BLaER1 treated with 17β-estradiol and CSF1 and Interleukin-3, amounts not matched to agents 10 nM and 100 nM (cell line): ENCODE measurements around the gene CYP4F12.
"Not testable (repeated sequence)": the region's sequence is repeated elsewhere in the genome, so short reads cannot be mapped to it uniquely, and the experiment has no call there.

Experiments used
- H3K27ac ChIP-seq, 11 experiments: shearing (Covaris generic); formaldehyde crosslinking; 2 replicates each; pipeline ENCODE4 v1.8.1; 2022
- H3K27me3 ChIP-seq, 11 experiments: shearing (Covaris generic); formaldehyde crosslinking; 2 replicates each; pipeline ENCODE4 v1.8.1; 2022
- H3K36me3 ChIP-seq, 11 experiments: shearing (Covaris generic); formaldehyde crosslinking; 2 replicates each; pipeline ENCODE4 v1.8.1; 2022
- H3K4me1 ChIP-seq, 10 experiments: shearing (Covaris generic); formaldehyde crosslinking; 2 replicates each; pipeline ENCODE4 v1.8.1; 2022
- H3K4me2 ChIP-seq, 11 experiments: shearing (Covaris generic); formaldehyde crosslinking; 2 replicates each; pipeline ENCODE4 v1.8.1; 2022
- H3K4me3 ChIP-seq, 10 experiments: shearing (Covaris generic); formaldehyde crosslinking; 2 replicates each; pipeline ENCODE4 v1.8.1; 2022
- H3K9ac ChIP-seq, 11 experiments: shearing (Covaris generic); formaldehyde crosslinking; 2 replicates each; pipeline ENCODE4 v1.8.1; 2022
- H3K9me3 ChIP-seq, 11 experiments: shearing (Covaris generic); formaldehyde crosslinking; replicated peaks in 1 of 11; 2 replicates each; pipeline ENCODE4 v1.8.1; 2022
- H4K20me1 ChIP-seq, 11 experiments: shearing (Covaris generic); formaldehyde crosslinking; 2 replicates each; pipeline ENCODE4 v1.8.1; 2022
- Cebpa-rat ChIP-seq, 11 experiments: shearing (Covaris generic); IDR thresholded peaks; 2 replicates each; pipeline ENCODE4 v1.8.1; 2022

CYP4F12 gene

DNA sequence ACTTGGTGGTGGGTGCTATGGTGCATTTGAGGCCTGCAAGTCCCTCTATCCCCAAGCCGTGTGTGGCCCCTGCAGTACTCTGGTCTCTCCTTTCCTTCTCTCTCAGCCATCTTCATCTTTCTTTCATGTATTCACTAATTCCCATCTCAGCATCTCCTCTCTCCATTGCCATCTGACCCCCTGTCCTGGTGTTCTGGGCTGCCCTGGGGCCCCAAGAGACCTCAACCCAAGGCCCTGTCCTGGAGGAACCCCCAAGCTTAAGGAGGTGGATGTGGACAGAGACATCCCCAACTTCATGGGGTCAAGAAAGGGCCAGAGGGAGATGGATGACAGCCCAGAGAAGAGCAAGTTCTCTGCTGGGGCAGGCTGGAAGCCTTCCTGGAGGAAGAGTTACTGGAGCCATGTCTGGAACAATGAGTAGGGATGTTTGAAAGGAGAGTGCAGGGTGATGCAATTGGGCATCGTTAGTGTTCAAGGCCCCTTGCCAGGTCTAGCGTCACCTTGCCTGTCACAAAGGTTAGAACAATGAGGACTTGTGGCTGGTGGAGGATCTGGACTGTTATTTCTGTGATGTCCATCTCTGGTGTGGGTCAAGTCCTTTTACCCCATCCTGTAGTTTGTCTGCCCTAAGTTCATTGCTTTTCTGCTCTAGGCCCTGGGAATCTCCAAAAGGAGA lies 28.7 kb upstream of the CYP4F12 start:
- no peak overlapping the region for H3K4me3 ChIP-seq
- no peaks in the 10 kb centered on the region for H3K27me3 ChIP-seq
- H3K4me2 ChIP-seq, result no peak overlapping the region
- no peak overlapping the region for H3K9ac ChIP-seq
- TF ChIP-seq Cebpa-rat (IDR thresholded peaks at IDR 0.05), result no peak
- peaks cover 0 to 4% (median 0%) of the 10 kb centered on the region in 11 experiments; a peak in 2 of 22 replicates for H3K9me3 ChIP-seq
- peaks cover 0 to 18% (median 2%) of the 10 kb centered on the region in 10 experiments; a peak in 10 of 20 replicates for H3K4me1 ChIP-seq
- no peaks in the 10 kb centered on the region for H4K20me1 ChIP-seq
- no peaks in the 10 kb centered on the region for H3K36me3 ChIP-seq
- H3K27ac ChIP-seq, result no peak overlapping the region

DNA sequence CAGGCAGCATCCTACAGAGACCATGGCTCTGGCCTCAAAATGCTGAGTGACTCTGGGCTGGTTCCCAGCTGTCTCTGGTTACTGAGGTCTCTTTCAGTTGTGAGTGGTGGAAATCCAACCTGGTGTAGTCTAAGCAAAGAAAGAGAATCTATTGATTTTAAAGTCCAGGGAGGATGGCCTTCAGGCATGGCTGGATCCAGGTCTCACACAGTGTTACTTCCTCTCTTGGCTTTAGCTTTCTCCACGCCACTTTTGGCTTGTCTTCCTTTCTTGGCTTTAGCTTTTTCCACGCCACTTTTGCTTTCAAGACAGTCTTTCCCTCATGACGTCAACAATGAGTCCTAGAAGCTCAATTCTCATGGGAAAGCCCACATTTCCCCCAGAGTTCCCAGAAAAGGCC lies 28.1 kb upstream of the CYP4F12 start:
- Histone ChIP-seq H3K36me3 (no peaks in the 10 kb centered on the region), H3K27ac (no peak overlapping the region), H3K4me3 (no peak overlapping the region), H3K4me2 (no peak overlapping the region), H3K9me3 (peaks cover 0 to 4% (median 0%) of the 10 kb centered on the region in 11 experiments; a peak in 2 of 22 replicates), H3K4me1 (peaks cover 0 to 18% (median 2%) of the 10 kb centered on the region in 10 experiments; a peak in 10 of 20 replicates), H3K9ac (no peak overlapping the region), H3K27me3 (no peaks in the 10 kb centered on the region), H4K20me1 (no peaks in the 10 kb centered on the region)
- no peak for TF ChIP-seq Cebpa-rat (IDR thresholded peaks at IDR 0.05)

DNA sequence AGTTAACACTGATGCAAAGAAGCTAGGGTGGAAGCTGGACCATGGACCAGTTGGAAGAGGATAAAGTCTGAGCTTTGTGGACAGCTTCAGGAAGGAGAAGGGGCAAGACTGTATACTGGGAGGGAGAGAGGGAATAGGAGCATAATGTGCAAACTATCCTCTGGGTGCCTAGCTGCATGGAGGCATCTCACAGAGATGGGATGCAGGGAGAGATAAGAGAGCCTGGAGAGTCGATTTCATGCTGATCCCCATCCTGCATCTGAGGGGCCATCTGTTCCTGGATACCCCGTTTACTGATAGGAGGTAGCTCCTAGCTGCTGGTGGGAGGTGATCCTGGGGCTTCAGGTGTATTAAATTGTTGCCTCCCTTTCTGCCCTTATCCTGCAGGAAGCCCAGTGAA lies 23.4 kb upstream of the CYP4F12 start:
- peaks cover 0 to 4% (median 0%) of the 10 kb centered on the region in 11 experiments; a peak in 2 of 22 replicates for H3K9me3 ChIP-seq
- no peak overlapping the region for H3K4me3 ChIP-seq
- no peak overlapping the region for H3K9ac ChIP-seq
- no peaks in the 10 kb centered on the region for H3K27me3 ChIP-seq
- no peaks in the 10 kb centered on the region for H3K4me1 ChIP-seq
- TF ChIP-seq Cebpa-rat (IDR thresholded peaks at IDR 0.05), result no peak
- no peak overlapping the region for H3K27ac ChIP-seq
- no peaks in the 10 kb centered on the region for H3K36me3 ChIP-seq
- H3K4me2 ChIP-seq, result no peak overlapping the region
- H4K20me1 ChIP-seq, result no peaks in the 10 kb centered on the region

DNA sequence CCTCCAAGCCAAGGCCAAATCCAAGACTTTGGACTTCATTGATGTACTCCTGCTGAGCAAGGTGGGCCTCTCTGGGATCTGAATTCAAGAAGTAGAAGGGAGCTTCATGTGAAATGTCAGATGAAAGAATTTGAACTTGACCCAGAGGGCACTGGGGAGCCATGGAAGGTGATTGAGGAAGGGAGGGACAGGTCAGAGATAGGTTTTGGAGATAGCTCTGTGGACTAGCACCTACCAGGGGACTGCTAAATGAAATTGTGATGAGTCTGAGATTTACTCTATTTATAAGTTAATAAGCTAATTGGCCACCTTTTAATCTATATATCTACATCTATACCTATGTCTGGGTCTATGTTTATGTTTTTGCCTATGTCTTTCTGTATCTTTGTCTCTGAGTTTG lies 22.8 kb upstream of the CYP4F12 start:
- not testable (repeated sequence) for H3K27ac ChIP-seq, H3K9ac ChIP-seq, H3K4me1 ChIP-seq, H3K27me3 ChIP-seq, H3K9me3 ChIP-seq, H4K20me1 ChIP-seq, H3K4me3 ChIP-seq, H3K4me2 ChIP-seq, H3K36me3 ChIP-seq

DNA sequence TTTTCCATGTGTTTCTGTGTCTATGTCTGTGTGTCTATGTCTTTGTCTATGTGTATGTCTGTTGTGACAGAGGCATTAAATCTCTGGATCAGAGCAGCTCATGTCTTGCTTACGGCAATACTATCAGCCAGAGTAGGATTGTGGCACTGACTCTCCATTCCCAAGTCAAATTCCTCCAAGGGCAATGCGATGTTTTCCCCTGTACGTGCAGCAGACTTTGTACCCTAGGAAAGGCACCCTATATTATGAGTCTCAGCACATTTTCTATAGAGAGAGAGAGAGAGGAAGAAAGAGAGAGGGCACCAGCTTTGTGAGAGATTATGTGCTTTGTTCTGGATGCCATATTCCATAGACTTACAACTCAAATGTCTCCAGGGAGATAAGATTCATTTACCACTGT lies 21.1 kb upstream of the CYP4F12 start:
- no peak overlapping the region for H3K4me3 ChIP-seq
- no peak overlapping the region for H3K4me2 ChIP-seq
- H3K4me1 ChIP-seq, result no peaks in the 10 kb centered on the region
- H3K27ac ChIP-seq, result no peak overlapping the region
- no peak for TF ChIP-seq Cebpa-rat (IDR thresholded peaks at IDR 0.05)
- H3K9me3 ChIP-seq, result no peaks in the 10 kb centered on the region
- no peaks in the 10 kb centered on the region for H3K27me3 ChIP-seq
- no peaks in the 10 kb centered on the region for H4K20me1 ChIP-seq
- no peak overlapping the region for H3K9ac ChIP-seq
- no peaks in the 10 kb centered on the region for H3K36me3 ChIP-seq

DNA sequence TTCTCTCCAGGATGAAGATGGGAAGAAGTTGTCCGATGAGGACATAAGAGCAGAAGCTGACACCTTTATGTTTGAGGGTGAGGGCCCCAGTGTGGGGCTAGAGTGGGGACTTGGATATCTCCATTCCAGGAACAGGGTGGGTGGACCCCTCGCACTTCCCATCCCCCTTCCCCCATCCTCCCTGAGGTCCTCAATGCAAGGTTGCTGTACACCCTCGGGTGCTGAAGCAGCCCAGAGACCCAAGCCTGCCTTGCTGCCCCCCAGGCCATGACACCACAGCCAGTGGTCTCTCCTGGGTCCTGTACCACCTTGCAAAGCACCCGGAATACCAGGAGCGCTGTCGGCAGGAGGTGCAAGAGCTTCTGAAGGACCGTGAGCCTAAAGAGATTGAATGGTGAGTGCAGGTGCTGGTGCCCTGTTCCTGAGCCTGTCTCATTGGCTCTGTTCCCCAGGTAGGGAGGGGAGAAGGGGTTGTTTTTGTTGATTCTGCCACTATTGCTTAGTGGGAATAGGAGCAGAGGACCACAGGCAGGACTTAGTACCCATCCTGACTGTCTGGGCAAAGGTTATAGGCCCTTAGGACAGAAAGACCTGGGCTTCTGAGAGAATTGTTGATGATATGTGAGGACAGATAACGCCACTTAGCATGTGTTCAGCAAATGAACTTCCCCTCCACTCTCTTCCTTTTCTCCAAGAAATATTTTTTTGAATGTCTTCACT lies 20.2 kb upstream of the CYP4F12 start:
- H3K36me3 ChIP-seq, result no peaks in the 10 kb centered on the region
- H3K4me3 ChIP-seq, result no peak overlapping the region
- no peaks in the 10 kb centered on the region for H3K9me3 ChIP-seq
- no peaks in the 10 kb centered on the region for H3K27me3 ChIP-seq
- no peak overlapping the region for H3K9ac ChIP-seq
- TF ChIP-seq Cebpa-rat (IDR thresholded peaks at IDR 0.05), result no peak
- no peaks in the 10 kb centered on the region for H3K4me1 ChIP-seq
- no peak overlapping the region for H3K27ac ChIP-seq
- no peak overlapping the region for H3K4me2 ChIP-seq
- no peaks in the 10 kb centered on the region for H4K20me1 ChIP-seq

DNA sequence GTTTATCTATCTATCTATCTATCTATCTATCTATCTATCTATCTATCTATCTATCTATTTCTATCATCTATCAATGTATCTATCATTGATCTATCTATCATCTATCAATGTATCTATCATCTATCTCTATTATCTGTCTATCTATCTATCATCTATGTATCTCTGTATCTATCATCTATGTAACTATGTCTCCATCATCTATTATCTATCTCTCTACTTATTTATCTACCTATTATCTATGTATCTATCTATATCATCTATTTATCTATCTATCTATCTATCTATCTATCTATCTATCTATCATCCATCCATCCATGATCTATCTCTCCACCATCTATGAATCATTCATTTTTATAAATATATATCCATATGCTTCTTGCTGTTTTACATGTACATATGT lies 16.4 kb upstream of the CYP4F12 start:
- Histone ChIP-seq H3K4me2 (no peak overlapping the region), H3K4me1 (no peaks in the 10 kb centered on the region), H3K27ac (no peak overlapping the region), H4K20me1 (no peaks in the 10 kb centered on the region), H3K9ac (no peak overlapping the region), H3K27me3 (no peaks in the 10 kb centered on the region), H3K9me3 (no peaks in the 10 kb centered on the region), H3K4me3 (no peak overlapping the region), H3K36me3 (no peaks in the 10 kb centered on the region)
- no peak for TF ChIP-seq Cebpa-rat (IDR thresholded peaks at IDR 0.05)

DNA sequence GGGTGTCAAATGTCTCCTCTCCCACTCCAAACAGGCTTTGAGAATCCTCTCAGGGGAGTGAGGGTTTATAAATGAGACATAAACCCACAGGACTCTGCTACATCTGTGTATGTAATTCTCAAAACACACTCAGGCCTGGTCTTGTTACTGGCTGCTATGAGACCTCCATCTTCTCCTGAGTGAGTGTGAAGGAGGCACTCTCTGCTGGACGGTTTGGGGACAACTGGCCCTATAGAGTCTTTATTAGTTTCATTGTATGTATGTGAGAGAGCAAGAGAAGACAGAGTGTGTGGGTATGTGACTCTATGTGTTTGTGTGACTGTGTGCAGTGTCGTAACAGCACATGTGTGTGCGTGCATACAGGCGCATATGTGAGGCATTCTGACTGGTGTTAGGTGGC lies 9.6 kb upstream of the CYP4F12 start:
- peaks cover 0 to 12% (median 0%) of the 10 kb centered on the region in 10 experiments; a peak in 7 of 20 replicates for H3K4me1 ChIP-seq
- H3K9me3 ChIP-seq, result no peaks in the 10 kb centered on the region; a peak in 1 of 22 replicates
- no peak overlapping the region for H3K4me2 ChIP-seq
- TF ChIP-seq Cebpa-rat (IDR thresholded peaks at IDR 0.05), result no peak
- no peak overlapping the region for H3K9ac ChIP-seq
- no peaks in the 10 kb centered on the region for H4K20me1 ChIP-seq
- H3K27ac ChIP-seq, result no peak overlapping the region
- no peak overlapping the region for H3K4me3 ChIP-seq
- H3K27me3 ChIP-seq, result no peaks in the 10 kb centered on the region
- no peaks in the 10 kb centered on the region for H3K36me3 ChIP-seq

DNA sequence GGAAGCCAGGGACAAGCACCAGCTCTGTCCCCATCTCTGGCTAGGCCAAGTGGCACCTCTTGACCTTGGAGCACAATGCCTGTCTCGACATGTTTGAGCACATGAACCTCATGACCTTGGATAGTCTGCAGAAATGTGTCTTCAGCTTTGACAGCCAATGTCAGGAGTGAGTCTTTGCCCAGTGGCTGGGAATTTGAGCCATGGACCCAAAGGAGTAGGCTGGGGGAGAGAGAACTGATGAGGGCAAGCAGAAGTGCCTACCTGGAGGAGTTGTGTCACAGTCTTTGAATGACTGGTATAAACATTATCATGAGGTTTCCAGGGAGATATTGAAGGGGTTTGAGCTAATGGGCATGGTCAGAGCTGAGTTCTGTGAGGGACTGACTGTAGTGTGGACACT lies 6.7 kb upstream of the CYP4F12 start:
- no peak overlapping the region for H3K27ac ChIP-seq
- no peaks in the 10 kb centered on the region for H3K27me3 ChIP-seq
- H3K9ac ChIP-seq, result no peak overlapping the region
- no peaks in the 10 kb centered on the region for H4K20me1 ChIP-seq
- H3K4me3 ChIP-seq, result no peak overlapping the region
- no peak for TF ChIP-seq Cebpa-rat (IDR thresholded peaks at IDR 0.05)
- no peaks in the 10 kb centered on the region; a peak in 1 of 22 replicates for H3K9me3 ChIP-seq
- peaks cover 0 to 27% (median 0%) of the 10 kb centered on the region in 10 experiments; a peak in 7 of 20 replicates for H3K4me1 ChIP-seq
- H3K4me2 ChIP-seq, result peak overlapping the region in 3 of 11 experiments; percentile 24 to 57 (median 56); a peak in 5 of 22 replicates
- no peaks in the 10 kb centered on the region for H3K36me3 ChIP-seq

DNA sequence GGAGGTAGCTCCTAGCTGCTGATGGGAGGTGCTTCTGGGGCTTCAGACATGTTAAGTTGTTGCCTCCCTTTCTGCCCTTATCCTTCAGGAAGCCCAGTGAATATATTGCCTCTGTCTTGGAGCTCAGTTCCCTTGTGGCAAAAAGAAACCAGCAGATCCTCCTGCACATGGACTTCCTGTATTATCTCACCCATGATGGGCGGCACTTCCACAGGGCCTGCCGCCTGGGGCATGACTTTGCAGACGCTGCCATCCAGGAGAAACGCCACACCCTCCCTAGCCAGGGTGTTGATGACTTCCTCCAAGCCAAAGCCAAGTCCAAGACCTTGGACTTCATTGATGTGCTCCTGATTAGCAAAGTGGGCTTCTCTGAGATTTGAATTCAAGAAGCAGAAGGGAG lies 6.0 kb upstream of the CYP4F12 start:
- H3K4me2 ChIP-seq, result peak overlapping the region in 5 of 11 experiments; percentile 6 to 57 (median 24); a peak in 6 of 22 replicates
- no peak for TF ChIP-seq Cebpa-rat (IDR thresholded peaks at IDR 0.05)
- no peaks in the 10 kb centered on the region for H3K36me3 ChIP-seq
- H3K27me3 ChIP-seq, result no peaks in the 10 kb centered on the region
- no peak overlapping the region for H3K4me3 ChIP-seq
- no peak overlapping the region for H3K9ac ChIP-seq
- no peaks in the 10 kb centered on the region for H4K20me1 ChIP-seq
- peaks cover 0 to 27% (median 0%) of the 10 kb centered on the region in 10 experiments; a peak in 7 of 20 replicates for H3K4me1 ChIP-seq
- no peak overlapping the region for H3K27ac ChIP-seq
- no peaks in the 10 kb centered on the region; a peak in 1 of 22 replicates for H3K9me3 ChIP-seq
